SK-N-SH treated with all-trans-retinoic acid at 6 μM for 48 hours (cell line): ENCODE results near the gene COPS7A.

Experiments
- ATAC-seq: fragments of 200-7000 bp; cut with Tn5 transposase; 3 replicates; pipeline ENCODE4 v1.9.1; 2020; ENCODE audit warnings: mild to moderate bottlenecking, moderate library complexity
- ARNTL ChIP-seq: fragments of 450-650 bp; formaldehyde crosslinking; IDR thresholded peaks from 2 replicates; pipeline ENCODE4 v1.5.0; 2020; ENCODE audit warnings: low read depth, mild to moderate bottlenecking, moderate library complexity, borderline replicate concordance
- CSDC2 ChIP-seq: fragments of 250-450 bp; sonication (Bioruptor Pico); IDR thresholded peaks from 2 replicates; pipeline ENCODE4 v1.5.0; 2020; ENCODE audit warnings: mild to moderate bottlenecking, moderate library complexity
- CSRNP3 ChIP-seq: fragments of 250-450 bp; sonication (Bioruptor Pico); IDR thresholded peaks from 2 replicates; pipeline ENCODE4 v1.5.1; 2021; ENCODE audit warnings: mild to moderate bottlenecking, moderate library complexity
- ESRRG ChIP-seq: fragments of 250-450 bp; sonication (Bioruptor Pico); IDR thresholded peaks from 2 replicates; pipeline ENCODE4 v1.6.1; 2021; ENCODE audit warnings: mild to moderate bottlenecking
- GLIS3 ChIP-seq: fragments of 250-450 bp; sonication (Bioruptor Pico); IDR thresholded peaks from 2 replicates; pipeline ENCODE4 v1.5.0; 2020; ENCODE audit warnings: mild to moderate bottlenecking, moderate library complexity
- ISL1 ChIP-seq: fragments of 250-450 bp; sonication (Bioruptor Pico); IDR thresholded peaks from 2 replicates; pipeline ENCODE4 v2.1.2; 2022; ENCODE audit warnings: mild to moderate bottlenecking, moderate library complexity
- OSR1 ChIP-seq: fragments of 250-450 bp; sonication (Bioruptor Pico); IDR thresholded peaks from 2 replicates; pipeline ENCODE4 v1.8.0; 2022; ENCODE audit warnings: moderate library complexity, mild to moderate bottlenecking, inconsistent platforms
- PATZ1 ChIP-seq: fragments of 250-450 bp; sonication (Bioruptor Pico); IDR thresholded peaks from 2 replicates; pipeline ENCODE4 v1.8.0; 2020; ENCODE audit warnings: mild to moderate bottlenecking, moderate library complexity, borderline replicate concordance
- PPARA ChIP-seq: fragments of 250-450 bp; sonication (Bioruptor Pico); IDR thresholded peaks from 2 replicates; pipeline ENCODE4 v1.5.0; 2020; ENCODE audit warnings: mild to moderate bottlenecking, borderline replicate concordance
- RARB ChIP-seq: fragments of 250-450 bp; sonication (Bioruptor Pico); IDR thresholded peaks from 2 replicates; pipeline ENCODE4 v1.8.0; 2021; ENCODE audit warnings: mild to moderate bottlenecking, moderate library complexity
- SNAI2 ChIP-seq: fragments of 250-450 bp; sonication (Bioruptor Pico); IDR thresholded peaks from 2 replicates; pipeline ENCODE4 v1.5.0; 2020; ENCODE audit warnings: mild to moderate bottlenecking, moderate library complexity
- TCF4 ChIP-seq: fragments of 250-450 bp; sonication (Bioruptor Pico); IDR thresholded peaks from 2 replicates; pipeline ENCODE4 v1.8.0; 2021; ENCODE audit warnings: mild to moderate bottlenecking, moderate library complexity, borderline replicate concordance
- TOX ChIP-seq: fragments of 250-450 bp; sonication (Bioruptor Pico); IDR thresholded peaks from 2 replicates; pipeline ENCODE4 v1.8.0; 2021; ENCODE audit warnings: mild to moderate bottlenecking, moderate library complexity, borderline replicate concordance
- TSHZ2 ChIP-seq: fragments of 250-450 bp; sonication (Bioruptor Pico); IDR thresholded peaks from 2 replicates; pipeline ENCODE4 v1.5.0; 2020; ENCODE audit warnings: mild to moderate bottlenecking, moderate library complexity
- ZC3H10 ChIP-seq: fragments of 250-450 bp; sonication (Bioruptor Pico); IDR thresholded peaks from 2 replicates; pipeline ENCODE4 v1.5.1; 2021; ENCODE audit warnings: mild to moderate bottlenecking, moderate library complexity
- ZFP3 ChIP-seq: fragments of 250-450 bp; sonication (Bioruptor Pico); IDR thresholded peaks from 2 replicates; pipeline ENCODE4 v1.5.0; 2020; ENCODE audit warnings: mild to moderate bottlenecking, moderate library complexity
- ZFP30 ChIP-seq: fragments of 450-650 bp; formaldehyde crosslinking; IDR thresholded peaks from 2 replicates; pipeline ENCODE4 v1.5.0; 2022; ENCODE audit warnings: mild to moderate bottlenecking, moderate library complexity
- ZNF565 ChIP-seq: fragments of 450-650 bp; formaldehyde crosslinking; conservative IDR thresholded peaks from 2 replicates; pipeline ENCODE4 v1.5.0; 2020; ENCODE audit warnings: low read depth, mild to moderate bottlenecking, moderate library complexity
- ZNF70 ChIP-seq: fragments of 450-650 bp; formaldehyde crosslinking; IDR thresholded peaks from 2 replicates; pipeline ENCODE4 v1.5.0; 2020; ENCODE audit warnings: mild to moderate bottlenecking, moderate library complexity
- ZNF8 ChIP-seq: fragments of 450-650 bp; formaldehyde crosslinking; IDR thresholded peaks from 2 replicates; pipeline ENCODE4 v1.5.0; 2020; ENCODE audit warnings: mild to moderate bottlenecking, moderate library complexity
- TF ChIP-seq, protein P1 (sequence below): fragments of 250-450 bp; sonication (Bioruptor Pico); IDR thresholded peaks from 2 replicates; pipeline ENCODE4 v1.5.1; 2020; ENCODE audit warnings: low read depth, mild to moderate bottlenecking, moderate library complexity
- TF ChIP-seq, protein P2 (sequence below): fragments of 250-450 bp; sonication (Bioruptor Pico); IDR thresholded peaks from 2 replicates; pipeline ENCODE4 v1.8.0; 2021; ENCODE audit warnings: low read depth, mild to moderate bottlenecking, moderate library complexity, borderline replicate concordance

Gene COPS7A

DNA sequence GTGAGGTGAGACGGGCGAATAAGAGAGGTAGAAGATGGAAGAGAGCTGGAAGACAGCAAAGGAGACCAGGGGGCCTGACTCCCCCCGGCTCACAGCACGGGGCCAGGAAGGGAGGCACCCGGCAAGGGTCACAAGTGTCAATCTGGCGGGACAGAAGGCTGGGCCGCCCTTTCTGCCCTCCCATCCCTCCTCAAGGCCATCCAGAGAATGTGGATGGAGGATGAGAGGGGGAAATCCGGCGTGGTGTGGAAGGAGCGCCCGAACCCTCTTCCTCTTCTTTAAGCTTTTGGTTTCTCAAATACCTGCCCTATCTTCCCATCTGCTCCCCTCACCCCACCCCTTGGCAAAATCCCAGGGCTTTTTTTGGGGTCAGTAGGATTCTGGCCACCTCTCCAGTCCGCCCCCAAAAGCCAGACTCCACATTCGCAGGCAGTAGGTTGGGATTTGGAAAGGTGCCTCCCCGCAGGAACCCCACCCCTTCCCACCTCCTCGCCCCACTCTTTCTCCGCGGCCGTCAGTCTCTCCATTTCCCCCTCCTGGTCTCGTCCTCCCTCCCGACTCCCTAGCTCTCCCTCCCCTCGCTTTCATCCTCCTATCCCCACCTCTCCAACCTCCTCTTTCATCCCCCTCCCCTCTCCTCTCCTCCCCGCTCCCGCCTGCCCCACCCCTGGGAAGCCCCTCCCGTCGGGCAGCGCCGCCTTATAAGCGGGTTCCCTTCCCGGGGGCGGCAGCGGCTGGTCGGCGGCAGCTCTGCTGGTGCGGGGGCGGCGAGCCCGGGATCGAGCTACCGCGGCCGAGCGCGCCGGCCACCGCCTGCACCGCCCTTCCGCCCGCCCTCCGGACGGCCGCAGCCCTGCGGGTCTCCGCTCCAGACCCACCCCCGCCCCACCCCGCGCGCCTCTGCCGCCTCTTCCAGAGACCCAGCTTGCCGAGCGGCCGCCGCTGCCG, 42.1 kb downstream of the COPS7A start, which contains the start of gene PTMS:
TSS of gene PTMS (plus strand) at position 730 of the 948 bp plus-strand sequence. CDS start 343 bp downstream, outside the sequence.
- TF ChIP-seq ARNTL (CRISPR knock-in tag) (no peak), PATZ1 (CRISPR knock-in tag) (no peak; the same call in 1 of the 2 replicates), RARB (no peak), ZNF8 (CRISPR knock-in tag) (no peak), ZNF70 (CRISPR knock-in tag) (no peak), TOX (CRISPR knock-in tag) (no peak), ISL1 (CRISPR knock-in tag) (no peak), ZNF565 (CRISPR knock-in tag) (no peak), ESRRG (CRISPR knock-in tag) (no peak), TSHZ2 (CRISPR knock-in tag) (no peak), OSR1 (CRISPR knock-in tag) (no peak), ZFP30 (CRISPR knock-in tag) (no peak), CSRNP3 (no peak), PPARA (CRISPR knock-in tag) (no peak), CSDC2 (CRISPR knock-in tag) (no peak), GLIS3 (CRISPR knock-in tag) (no peak), ZC3H10 (no peak), TCF4 (CRISPR knock-in tag) (no peak), ZFP3 (CRISPR knock-in tag) (no peak)
- TF ChIP-seq, protein P1, sequence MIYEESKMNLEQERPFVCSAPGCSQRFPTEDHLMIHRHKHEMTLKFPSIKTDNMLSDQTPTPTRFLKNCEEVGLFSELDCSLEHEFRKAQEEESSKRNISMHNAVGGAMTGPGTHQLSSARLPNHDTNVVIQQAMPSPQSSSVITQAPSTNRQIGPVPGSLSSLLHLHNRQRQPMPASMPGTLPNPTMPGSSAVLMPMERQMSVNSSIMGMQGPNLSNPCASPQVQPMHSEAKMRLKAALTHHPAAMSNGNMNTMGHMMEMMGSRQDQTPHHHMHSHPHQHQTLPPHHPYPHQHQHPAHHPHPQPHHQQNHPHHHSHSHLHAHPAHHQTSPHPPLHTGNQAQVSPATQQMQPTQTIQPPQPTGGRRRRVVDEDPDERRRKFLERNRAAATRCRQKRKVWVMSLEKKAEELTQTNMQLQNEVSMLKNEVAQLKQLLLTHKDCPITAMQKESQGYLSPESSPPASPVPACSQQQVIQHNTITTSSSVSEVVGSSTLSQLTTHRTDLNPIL, result no peak

DNA sequence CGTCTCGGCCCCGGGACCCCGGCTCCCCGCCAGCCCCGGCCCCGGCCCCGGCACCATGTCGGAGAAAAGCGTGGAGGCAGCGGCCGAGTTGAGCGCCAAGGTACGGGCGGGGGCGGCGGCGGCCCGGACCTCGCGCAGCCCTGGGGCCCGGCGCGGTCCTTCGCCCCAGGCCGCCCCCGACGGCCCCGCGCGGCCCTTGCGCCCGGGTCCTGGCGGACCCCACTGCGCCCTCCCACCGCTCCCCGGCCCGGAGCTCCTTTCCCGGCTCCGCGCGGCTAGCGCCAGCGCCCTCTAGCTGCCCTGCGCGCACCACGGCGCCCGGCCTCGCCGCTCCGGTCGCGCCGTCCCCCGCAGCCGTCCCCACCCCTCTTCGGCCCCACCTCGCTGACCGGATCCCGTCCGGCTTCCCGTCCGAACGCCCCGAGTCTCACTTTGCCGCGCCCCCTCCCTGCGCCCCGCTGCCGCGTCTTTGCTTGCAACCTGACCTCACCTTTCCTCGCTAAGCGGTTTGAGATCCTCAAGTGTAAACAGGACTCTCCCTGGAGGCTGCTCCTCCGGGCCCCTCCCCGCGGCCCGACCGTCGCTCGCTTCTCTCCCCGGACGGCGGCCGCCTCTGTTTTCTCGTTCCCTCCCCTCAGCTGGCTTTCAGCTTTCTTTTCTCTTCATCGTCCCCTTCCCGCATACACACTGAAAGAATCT, 43.0 kb downstream of the COPS7A start:
- peak; percentile 26 for ATAC-seq
- no peak for TF ChIP-seq ZFP3 (CRISPR knock-in tag)
- no peak for TF ChIP-seq ZFP30 (CRISPR knock-in tag)
- no peak for TF ChIP-seq SNAI2 (CRISPR knock-in tag)
- TF ChIP-seq ISL1 (CRISPR knock-in tag), result no peak
- TF ChIP-seq ESRRG (CRISPR knock-in tag), result no peak
- no peak for TF ChIP-seq TOX (CRISPR knock-in tag)
- TF ChIP-seq, protein P2, sequence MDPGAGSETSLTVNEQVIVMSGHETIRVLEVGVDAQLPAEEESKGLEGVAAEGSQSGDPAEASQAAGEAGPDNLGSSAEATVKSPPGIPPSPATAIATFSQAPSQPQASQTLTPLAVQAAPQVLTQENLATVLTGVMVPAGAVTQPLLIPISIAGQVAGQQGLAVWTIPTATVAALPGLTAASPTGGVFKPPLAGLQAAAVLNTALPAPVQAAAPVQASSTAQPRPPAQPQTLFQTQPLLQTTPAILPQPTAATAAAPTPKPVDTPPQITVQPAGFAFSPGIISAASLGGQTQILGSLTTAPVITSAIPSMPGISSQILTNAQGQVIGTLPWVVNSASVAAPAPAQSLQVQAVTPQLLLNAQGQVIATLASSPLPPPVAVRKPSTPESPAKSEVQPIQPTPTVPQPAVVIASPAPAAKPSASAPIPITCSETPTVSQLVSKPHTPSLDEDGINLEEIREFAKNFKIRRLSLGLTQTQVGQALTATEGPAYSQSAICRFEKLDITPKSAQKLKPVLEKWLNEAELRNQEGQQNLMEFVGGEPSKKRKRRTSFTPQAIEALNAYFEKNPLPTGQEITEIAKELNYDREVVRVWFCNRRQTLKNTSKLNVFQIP (CRISPR knock-in tag), result no peak
- TF ChIP-seq CSRNP3, result no peak
- no peak for TF ChIP-seq CSDC2 (CRISPR knock-in tag)
- no peak for TF ChIP-seq GLIS3 (CRISPR knock-in tag)
- no peak for TF ChIP-seq OSR1 (CRISPR knock-in tag)

More for the DNA sequence above, 42.1 kb downstream of the COPS7A start, which contains the start of gene PTMS:
- peak; percentile 37 for ATAC-seq
